Small intestine (tissue), 16 donors: ENCODE measurements around the gene TMEM120A. TPM values are rescaled to one million over a fixed set of nuclear protein-coding genes. Genes with fewer than 3 reads are reported as not detected.
"Not testable (repeated sequence)": the region's sequence is repeated elsewhere in the genome, so short reads cannot be mapped to it uniquely, and the experiment has no call there.

ENCODE experiments used
- DNase-seq, 2 donors: peaks; one replicate each; pipeline versions ENCODE4 v3.0.0 to v3.0.0-alpha.2; 2013
- FAIRE-seq: peaks from 2 replicates; lab custom pipeline; 2012; peaks lifted over from hg19 to GRCh38; lab: Jason Lieb, UNC
- H3K27ac ChIP-seq, 3 donors: one replicate each; pipeline ENCODE4 v1.5.1; 2013; ENCODE audit warnings: low read length in 2 of 3, mild to moderate bottlenecking in 2 of 3, control low read depth in 1 of 3, inconsistent platforms in 1 of 3, low read depth in 1 of 3, moderate library complexity in 1 of 3
- H3K27me3 ChIP-seq, 3 donors: one replicate each; pipeline ENCODE4 v1.6.1; 2013; ENCODE audit warnings: low read length in 3 of 3, inconsistent platforms in 1 of 3; ENCODE audit not compliant: control insufficient read depth in 3 of 3, insufficient read depth in 3 of 3
- H3K36me3 ChIP-seq, 3 donors: one replicate each; pipeline ENCODE4 v1.6.1; 2013; ENCODE audit warnings: low read length in 3 of 3, inconsistent platforms in 1 of 3, low read depth in 1 of 3, mild to moderate bottlenecking in 1 of 3, moderate library complexity in 1 of 3; ENCODE audit not compliant: control insufficient read depth in 3 of 3, insufficient read depth in 2 of 3
- H3K4me1 ChIP-seq, 3 donors: one replicate each; pipeline ENCODE4 v1.6.1; 2013; ENCODE audit warnings: low read length in 2 of 3, inconsistent platforms in 1 of 3, low read depth in 1 of 3, mild to moderate bottlenecking in 1 of 3, moderate library complexity in 1 of 3; ENCODE audit not compliant: control insufficient read depth in 3 of 3, insufficient read depth in 2 of 3
- H3K4me3 ChIP-seq, 3 donors: one replicate each; pipeline ENCODE4 v1.5.1; 2013; ENCODE audit warnings: low read length in 3 of 3, control low read depth in 1 of 3, inconsistent platforms in 1 of 3, low read depth in 1 of 3, mild to moderate bottlenecking in 1 of 3, moderate library complexity in 1 of 3
- H3K9me3 ChIP-seq, 2 donors: one replicate each; pipeline ENCODE4 v1.6.1; 2013; ENCODE audit warnings: low read depth in 1 of 2, low read length in 1 of 2; ENCODE audit not compliant: control insufficient read depth in 2 of 2, insufficient read depth in 1 of 2
- WGBS, 3 donors: extraction: QIAGEN DNeasy Blood & Tissue Kit; methylation state at CpG; one replicate each; pipeline ENCODE4 v1.1.7; 2013; 5-methylcytosine and 5-hydroxymethylcytosine counted together
- long read RNA-seq, 10 donors: transcript quantifications; one replicate each; lab custom pipeline, GENCODE V29; 2026
- polyA plus RNA-seq, 4 donors: library from polyadenylated mRNA; stranded (reverse) in 3 of 4; unstranded in 1 of 4; fragments of 200-250 nt in 3 of 4; fragments of 120-200 nt in 1 of 4; gene quantifications; one replicate each; pipeline versions ENCODE4 v1.2.1 to v1.2.3, GENCODE V29; 2013
- donor health status: healthy with polysubstance abuse.
- donor health status: control.
- donor health status: control.
- donor health status: Bipolar disorder and iron deficiency.
- donor health status: healthy.

TMEM120A gene
- 100 to 1,000 TPM in 2 of 4 donors, 10 to 100 TPM in 2; 64.7 to 207 (median 151) TPM for polyA plus RNA-seq
- long read RNA-seq, donor 1, transcript TMEM120A-214 (12 exons, 1,456 nt), result major isoform, 45 of 97 reads
- long read RNA-seq, donor 1, partial matches to known transcripts, result 42 of 97 reads
- long read RNA-seq, donor 1, other reads (novel, unspliced or antisense), result 7 of 97 reads
- long read RNA-seq, donor 2, transcript TMEM120A-214 (12 exons, 1,456 nt), result major isoform, 8 of 9 reads
- long read RNA-seq, donor 2, partial matches to known transcripts, result 0 of 9 reads
- long read RNA-seq, donor 2, other reads (novel, unspliced or antisense), result 0 of 9 reads
- long read RNA-seq, donor 3, transcript TMEM120A-214 (12 exons, 1,456 nt), result major isoform, 10 of 15 reads
- long read RNA-seq, donor 3, partial matches to known transcripts, result 0 of 15 reads
- long read RNA-seq, donor 3, other reads (novel, unspliced or antisense), result 0 of 15 reads
- long read RNA-seq, donor 4, result 0 reads
- long read RNA-seq, donor 5, transcript TMEM120A-214 (12 exons, 1,456 nt), result major isoform, 9 of 14 reads
- long read RNA-seq, donor 5, partial matches to known transcripts, result 5 of 14 reads
- long read RNA-seq, donor 5, other reads (novel, unspliced or antisense), result 0 of 14 reads
- long read RNA-seq, donor 6, transcript TMEM120A-214 (12 exons, 1,456 nt), result major isoform, 12 of 18 reads
- long read RNA-seq, donor 6, partial matches to known transcripts, result 5 of 18 reads
- long read RNA-seq, donor 6, other reads (novel, unspliced or antisense), result 0 of 18 reads
- long read RNA-seq, donor 7, transcript TMEM120A-214 (12 exons, 1,456 nt), result major isoform, 27 of 40 reads
- long read RNA-seq, donor 7, partial matches to known transcripts, result 0 of 40 reads
- long read RNA-seq, donor 7, other reads (novel, unspliced or antisense), result 7 of 40 reads
- long read RNA-seq, donor 8, partial matches to known transcripts, result 0 of 1 reads
- long read RNA-seq, donor 8, other reads (novel, unspliced or antisense), result 0 of 1 reads
- long read RNA-seq, donor 9, partial matches to known transcripts, result 0 of 1 reads
- long read RNA-seq, donor 9, other reads (novel, unspliced or antisense), result 0 of 1 reads
- long read RNA-seq, donor 10, transcript TMEM120A-214 (12 exons, 1,456 nt), result major isoform, 22 of 29 reads
- long read RNA-seq, donor 10, transcript TMEM120A-203 (12 exons, 1,161 nt), result minor isoform, 6 of 29 reads
- long read RNA-seq, donor 10, partial matches to known transcripts, result 0 of 29 reads
- long read RNA-seq, donor 10, other reads (novel, unspliced or antisense), result 0 of 29 reads

GRCh38 chr7:75994388-75995051 lies at the start of gene TMEM120A:
TSS of gene TMEM120A (minus strand) at chr7:75994595. CDS start at chr7:75994570, 25 bp downstream.
- no peaks in the 10 kb centered on the region for H3K27me3 ChIP-seq
- peaks cover 0 to 42% (median 0%) of the 10 kb centered on the region in 3 donors for H3K36me3 ChIP-seq
- H3K9me3 ChIP-seq, result no peaks in the 10 kb centered on the region
- DNase-seq, result peak; percentile 95
- 1 to 2% (median 2%) methylated on average over 40 to 51 of the region's 51 CpGs for WGBS, 3 donors
- H3K27ac ChIP-seq, result peak within 1 kb of the TSS; percentile 86 to 89 (median 89)
- peaks cover 4 to 11% (median 6%) of the 10 kb centered on the region in 3 donors for H3K4me1 ChIP-seq
- FAIRE-seq, result no peak
- peak within 1 kb of the TSS; percentile 61 to 96 (median 62) for H3K4me3 ChIP-seq

GRCh38 chr7:76040126-76040525 lies 45.7 kb upstream of the TMEM120A start:
- 81 to 96% (median 94%) methylated on average over 6 of the region's 6 CpGs for WGBS, 3 donors
- H3K9me3 ChIP-seq, result no peaks in the 10 kb centered on the region
- no peaks in the 10 kb centered on the region for H3K4me1 ChIP-seq
- no peak overlapping the region for H3K27ac ChIP-seq
- DNase-seq (no peak), FAIRE-seq (no peak)
- no peaks in the 10 kb centered on the region for H3K27me3 ChIP-seq
- no peak overlapping the region for H3K4me3 ChIP-seq
- peaks cover 0 to 28% (median 0%) of the 10 kb centered on the region in 3 donors for H3K36me3 ChIP-seq

GRCh38 chr7:76037310-76037709 lies 42.9 kb upstream of the TMEM120A start:
- DNase-seq, result no peak
- no peaks in the 10 kb centered on the region for H3K9me3 ChIP-seq

GRCh38 chr7:76031964-76032363 lies 37.6 kb upstream of the TMEM120A start:
- 90 to 100% (median 93%) methylated on average over 1 of the region's 1 CpG for WGBS, 3 donors
- no peak for FAIRE-seq
- no peak for DNase-seq
- Histone ChIP-seq H3K27ac (no peak overlapping the region), H3K4me3 (no peak overlapping the region), H3K4me1 (no peaks in the 10 kb centered on the region), H3K9me3 (no peaks in the 10 kb centered on the region), H3K27me3 (no peaks in the 10 kb centered on the region), H3K36me3 (peaks cover 0 to 23% (median 0%) of the 10 kb centered on the region in 3 donors)

More at GRCh38 chr7:76037310-76037709, 42.9 kb upstream of the TMEM120A start:
- no peak for FAIRE-seq
- Histone ChIP-seq H3K36me3 (peaks cover 0 to 24% (median 0%) of the 10 kb centered on the region in 3 donors), H3K4me3 (no peak overlapping the region), H3K27me3 (no peaks in the 10 kb centered on the region), H3K27ac (no peak overlapping the region), H3K4me1 (no peaks in the 10 kb centered on the region)
- 76 to 95% (median 93%) methylated on average over 4 to 5 of the region's 5 CpGs for WGBS, 3 donors

- DNase-seq, result peak in 1 of 2 donors; percentile 26
- peaks cover 0 to 43% (median 0%) of the 10 kb centered on the region in 3 donors for H3K36me3 ChIP-seq
Measured at GRCh38 chr7:76029682-76030081, 35.3 kb upstream of the TMEM120A start.

GRCh38 chr7:76023002-76023401 lies 28.6 kb upstream of the TMEM120A start:
- Histone ChIP-seq H3K9me3 (no peaks in the 10 kb centered on the region), H3K27ac (no peak overlapping the region), H3K4me1 (peaks cover 0 to 2% (median 0%) of the 10 kb centered on the region in 3 donors), H3K36me3 (peaks cover 3 to 76% (median 7%) of the 10 kb centered on the region in 3 donors), H3K4me3 (no peak overlapping the region), H3K27me3 (no peaks in the 10 kb centered on the region)
- FAIRE-seq (no peak), DNase-seq (no peak)
- WGBS, 3 donors, result 47 to 83% (median 69%) methylated on average over 4 of the region's 4 CpGs

More at GRCh38 chr7:76029682-76030081, 35.3 kb upstream of the TMEM120A start:
- H3K4me1 ChIP-seq, FAIRE-seq, H3K27ac ChIP-seq, H3K9me3 ChIP-seq, H3K27me3 ChIP-seq, H3K4me3 ChIP-seq: not testable (repeated sequence)
- 88 to 95% (median 92%) methylated on average over 7 of the region's 7 CpGs for WGBS, 3 donors

- Histone ChIP-seq H3K4me3 (no peak overlapping the region), H3K27ac (no peak overlapping the region), H3K9me3 (no peaks in the 10 kb centered on the region), H3K4me1 (peaks cover 0 to 2% (median 0%) of the 10 kb centered on the region in 3 donors), H3K27me3 (no peaks in the 10 kb centered on the region), H3K36me3 (peaks cover 3 to 78% (median 7%) of the 10 kb centered on the region in 3 donors)
- no peak for FAIRE-seq
- DNase-seq, result no peak
- 92 to 98% (median 96%) methylated on average over 7 of the region's 7 CpGs for WGBS, 3 donors
Measured at GRCh38 chr7:76022026-76022780, 27.8 kb upstream of the TMEM120A start.
